ENCODE results near the gene P4HTM.

DNA sequence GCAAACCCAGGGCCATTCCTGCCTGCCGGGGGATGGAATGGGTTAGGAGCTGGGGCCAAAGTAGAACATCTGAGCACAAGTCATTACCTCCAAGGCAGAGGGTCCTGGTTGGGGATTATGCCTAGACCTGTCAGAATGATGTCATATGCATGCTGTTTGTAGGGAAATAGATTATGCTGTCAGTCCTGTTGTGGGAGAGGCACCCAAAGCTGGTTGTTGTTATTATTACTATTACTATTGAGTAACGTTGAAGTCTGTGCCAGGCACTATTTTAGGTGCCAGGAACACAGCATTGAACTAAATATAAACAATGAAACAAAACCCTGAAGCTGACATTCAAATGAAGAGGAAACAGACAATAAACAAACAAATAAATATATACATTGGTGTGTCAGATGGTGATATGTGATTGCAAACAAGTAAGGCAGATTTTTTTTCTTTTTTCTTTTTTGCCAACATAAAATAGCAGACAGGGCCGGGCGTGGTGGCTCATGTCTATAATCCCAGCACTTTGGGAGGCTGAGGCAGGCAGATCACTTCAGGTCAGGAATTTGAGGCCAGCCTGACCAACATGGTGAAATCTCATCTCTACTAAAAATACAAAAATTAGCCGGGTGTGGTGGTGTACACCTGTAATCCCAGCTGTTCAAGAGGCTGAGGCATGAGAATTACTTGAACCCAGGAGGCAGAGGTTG, 2.0 kb downstream of the P4HTM start:
- TF ChIP-seq, protein P1, sequence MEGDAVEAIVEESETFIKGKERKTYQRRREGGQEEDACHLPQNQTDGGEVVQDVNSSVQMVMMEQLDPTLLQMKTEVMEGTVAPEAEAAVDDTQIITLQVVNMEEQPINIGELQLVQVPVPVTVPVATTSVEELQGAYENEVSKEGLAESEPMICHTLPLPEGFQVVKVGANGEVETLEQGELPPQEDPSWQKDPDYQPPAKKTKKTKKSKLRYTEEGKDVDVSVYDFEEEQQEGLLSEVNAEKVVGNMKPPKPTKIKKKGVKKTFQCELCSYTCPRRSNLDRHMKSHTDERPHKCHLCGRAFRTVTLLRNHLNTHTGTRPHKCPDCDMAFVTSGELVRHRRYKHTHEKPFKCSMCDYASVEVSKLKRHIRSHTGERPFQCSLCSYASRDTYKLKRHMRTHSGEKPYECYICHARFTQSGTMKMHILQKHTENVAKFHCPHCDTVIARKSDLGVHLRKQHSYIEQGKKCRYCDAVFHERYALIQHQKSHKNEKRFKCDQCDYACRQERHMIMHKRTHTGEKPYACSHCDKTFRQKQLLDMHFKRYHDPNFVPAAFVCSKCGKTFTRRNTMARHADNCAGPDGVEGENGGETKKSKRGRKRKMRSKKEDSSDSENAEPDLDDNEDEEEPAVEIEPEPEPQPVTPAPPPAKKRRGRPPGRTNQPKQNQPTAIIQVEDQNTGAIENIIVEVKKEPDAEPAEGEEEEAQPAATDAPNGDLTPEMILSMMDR (IDR thresholded peaks at IDR 0.05; ENCODE audit: borderline replicate concordance, extremely low read depth, low read length, poor library complexity, severe bottlenecking): no peak
- TF ChIP-seq EZH2 (IDR thresholded peaks at IDR 0.05; ENCODE audit: borderline replicate concordance, low read depth, low read length, severe bottlenecking): no peak

Measured in DND-41 (cell line).